HG03196 (cell line): Measurements from ENCODE around the gene CALHM6.

Experiments used
- ATAC-seq: cut with Tn5 transposase; IDR thresholded peaks from one replicate; pipeline ENCODE4 v1.9.1; 2021; ENCODE audit not compliant: unreplicated experiment

Gene CALHM6

GRCh38 chr6:116444575-116444974 lies 16.6 kb upstream of the CALHM6 start:
- no peak for ATAC-seq

- no peak for ATAC-seq
Measured at GRCh38 chr6:116445102-116445501, 16.1 kb upstream of the CALHM6 start.

GRCh38 chr6:116446399-116446798 lies 14.8 kb upstream of the CALHM6 start:
- ATAC-seq, result no peak

- no peak for ATAC-seq
Measured at GRCh38 chr6:116447052-116447451, 14.1 kb upstream of the CALHM6 start.

- ATAC-seq, result no peak
Measured at GRCh38 chr6:116447496-116448011, 13.6 kb upstream of the CALHM6 start.

GRCh38 chr6:116449565-116449964 lies 11.6 kb upstream of the CALHM6 start:
- ATAC-seq, result no peak

- no peak for ATAC-seq
Measured at GRCh38 chr6:116450185-116450710, 10.9 kb upstream of the CALHM6 start.

GRCh38 chr6:116450769-116451740 lies 10.1 kb upstream of the CALHM6 start:
- ATAC-seq, result peak; percentile 63

- ATAC-seq, result no peak
Measured at GRCh38 chr6:116451916-116452315, 9.3 kb upstream of the CALHM6 start.

- no peak for ATAC-seq
Measured at GRCh38 chr6:116452531-116452930, 8.6 kb upstream of the CALHM6 start.

GRCh38 chr6:116456106-116456505 lies 5.1 kb upstream of the CALHM6 start:
- no peak for ATAC-seq

- no peak for ATAC-seq
Measured at GRCh38 chr6:116456927-116457326, 4.2 kb upstream of the CALHM6 start.

- ATAC-seq, result no peak
Measured at GRCh38 chr6:116458264-116458663, 2.9 kb upstream of the CALHM6 start.

- no peak for ATAC-seq
Measured at GRCh38 chr6:116459927-116460326, 1.2 kb upstream of the CALHM6 start.

- ATAC-seq, result peak; percentile 78
Measured at GRCh38 chr6:116461932-116462885, 1.0 kb downstream of the CALHM6 start.

GRCh38 chr6:116463301-116463700 lies 2.1 kb downstream of the CALHM6 start:
- ATAC-seq, result no peak

- ATAC-seq, result no peak
Measured at GRCh38 chr6:116465246-116465645, 4.1 kb downstream of the CALHM6 start.

GRCh38 chr6:116467096-116467495 lies 5.9 kb downstream of the CALHM6 start:
- ATAC-seq, result no peak

- ATAC-seq, result no peak
Measured at GRCh38 chr6:116467514-116467913, 6.3 kb downstream of the CALHM6 start.

GRCh38 chr6:116468293-116468692 lies 7.1 kb downstream of the CALHM6 start:
- no peak for ATAC-seq

- ATAC-seq, result no peak
Measured at GRCh38 chr6:116471531-116471930, 10.4 kb downstream of the CALHM6 start.
